ENCODE measurements around the gene PGA5. TPM values are rescaled to one million over a fixed set of nuclear protein-coding genes. Genes with fewer than 3 reads are reported as not detected.
"Not testable (repeated sequence)": the region's sequence is repeated elsewhere in the genome, so short reads cannot be mapped to it uniquely, and the experiment has no call there.

The PGA5 gene
- total and polyA plus RNA-seq, 10 of the 15 experiments (the other 5 are each of a cell fraction or from before 2014, with no cell fraction given), result not detected

DNA sequence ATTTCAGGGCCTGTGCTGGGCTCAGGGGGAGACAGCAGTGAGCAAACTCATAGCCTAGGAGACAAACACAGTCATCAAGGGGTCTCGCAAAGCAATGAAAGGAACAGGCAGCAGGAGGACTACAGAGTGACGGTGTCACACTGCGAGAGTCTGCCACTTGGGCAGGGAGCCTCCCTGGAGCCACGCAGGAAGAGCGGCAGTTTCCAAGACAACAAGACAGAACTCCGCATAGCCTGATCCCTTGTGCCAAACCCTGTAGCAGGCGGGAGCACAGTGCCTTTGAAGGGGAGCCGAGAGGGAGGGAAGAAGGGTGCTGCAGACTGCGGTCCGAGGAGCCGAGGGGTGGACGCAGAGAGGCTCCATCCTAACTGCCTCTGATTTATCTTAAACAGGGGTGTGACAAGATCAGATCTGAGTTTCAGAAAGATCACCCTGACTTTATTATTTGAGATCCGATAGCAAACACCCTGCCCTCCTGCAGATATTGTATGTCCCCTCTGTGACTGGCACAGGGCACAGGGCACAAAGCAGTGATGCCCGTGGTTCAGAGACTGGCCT is 36.4 kb upstream of the PGA5 start:
- H3K36me3 ChIP-seq (ENCODE audit: control insufficient read depth in 2 of 2, insufficient read depth in 2 of 2, low read length in 1 of 2); H3K4me1 ChIP-seq (ENCODE audit: control insufficient read depth, insufficient read depth, low read length); RAD21 ChIA-PET (ENCODE audit: unreplicated experiment); DNase-seq (ENCODE audit: low read depth, low spot score); H3K4me2 ChIP-seq (ENCODE audit: control insufficient read depth, insufficient read depth); CTCF ChIA-PET; H3K79me2 ChIP-seq (ENCODE audit: control insufficient read depth, insufficient read depth, low read length); H3K9ac ChIP-seq (ENCODE audit: control insufficient read depth, insufficient read depth, low read length); intact Hi-C loops (cut with micrococcal nuclease; ENCODE audit: unreplicated experiment); H2AFZ ChIP-seq (ENCODE audit: control insufficient read depth, low read depth, low read length); H3K4me3 ChIP-seq; H3K27me3 ChIP-seq (replicated peaks in 1 of 2; ENCODE audit: control insufficient read depth in 2 of 2, insufficient read depth in 2 of 2, low read length in 1 of 2); in situ Hi-C loops (cut with MboI); H3K9me3 ChIP-seq (replicated peaks; ENCODE audit: control insufficient read depth, insufficient read depth, low read length); H4K20me1 ChIP-seq (ENCODE audit: control insufficient read depth, insufficient read depth); SMC1A ChIA-PET (ENCODE audit: uncharacterized antibody, unreplicated experiment); H3K27ac ChIP-seq (ENCODE audit: control insufficient read depth, insufficient read depth); BruUV-seq (replicated peaks); ATAC-seq; POLR2A ChIA-PET; FAIRE-seq: not testable (repeated sequence)
- WGBS (ENCODE audit: insufficient coverage, insufficient replicate concordance, low lambda C conversion rate, missing lambda C conversion rate), result 64% methylated on average over 14 of the region's 14 CpGs

DNA sequence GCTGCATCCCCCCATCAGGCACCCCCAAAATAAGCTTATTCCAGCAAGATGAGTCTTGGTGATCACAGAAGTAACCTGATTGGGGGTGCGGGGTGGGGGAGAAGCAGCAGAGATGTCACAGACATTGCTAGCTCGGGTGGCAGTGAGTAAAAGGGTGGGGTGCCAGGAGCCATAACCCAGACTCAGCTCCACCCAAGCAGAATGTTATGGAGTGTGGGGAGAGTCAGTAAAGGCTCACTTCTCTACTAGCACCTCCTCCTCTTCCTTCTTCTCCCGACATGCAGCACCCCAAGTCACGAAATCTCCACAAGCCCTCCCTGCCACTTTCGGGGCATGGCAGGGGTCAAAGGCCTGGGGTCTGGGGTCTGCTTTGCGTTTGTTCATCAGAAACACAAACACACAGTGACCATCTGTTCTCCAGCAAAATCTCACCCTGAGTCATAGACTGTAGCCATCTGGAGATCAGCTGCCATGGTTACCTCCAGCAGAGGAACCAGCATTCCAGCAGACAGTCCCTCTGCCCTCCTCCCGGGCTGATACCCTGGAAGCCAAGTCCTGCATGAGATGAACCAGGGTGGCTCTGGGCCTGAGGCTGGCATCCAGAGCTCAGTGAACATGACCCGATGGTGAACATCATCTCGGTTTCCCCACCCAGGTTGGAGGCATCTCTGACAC is 33.2 kb upstream of the PGA5 start:
- CTCF ChIA-PET; H3K4me2 ChIP-seq (ENCODE audit: control insufficient read depth, insufficient read depth); H3K9me3 ChIP-seq (replicated peaks; ENCODE audit: control insufficient read depth, insufficient read depth, low read length); H3K36me3 ChIP-seq (ENCODE audit: control insufficient read depth in 2 of 2, insufficient read depth in 2 of 2, low read length in 1 of 2); H2AFZ ChIP-seq (ENCODE audit: control insufficient read depth, low read depth, low read length); intact Hi-C loops (cut with micrococcal nuclease; ENCODE audit: unreplicated experiment); ATAC-seq; in situ Hi-C loops (cut with MboI); H3K79me2 ChIP-seq (ENCODE audit: control insufficient read depth, insufficient read depth, low read length); BruUV-seq (replicated peaks); FAIRE-seq; H3K9ac ChIP-seq (ENCODE audit: control insufficient read depth, insufficient read depth, low read length); H3K27me3 ChIP-seq (replicated peaks in 1 of 2; ENCODE audit: control insufficient read depth in 2 of 2, insufficient read depth in 2 of 2, low read length in 1 of 2); H3K4me1 ChIP-seq (ENCODE audit: control insufficient read depth, insufficient read depth, low read length); POLR2A ChIA-PET; H3K4me3 ChIP-seq; SMC1A ChIA-PET (ENCODE audit: uncharacterized antibody, unreplicated experiment); H3K27ac ChIP-seq (ENCODE audit: control insufficient read depth, insufficient read depth); RAD21 ChIA-PET (ENCODE audit: unreplicated experiment); H4K20me1 ChIP-seq (ENCODE audit: control insufficient read depth, insufficient read depth); DNase-seq (ENCODE audit: low read depth, low spot score): not testable (repeated sequence)
- no CpG with 5 or more reads among the region's 9 CpGs for WGBS (ENCODE audit: insufficient coverage, insufficient replicate concordance, low lambda C conversion rate, missing lambda C conversion rate)

DNA sequence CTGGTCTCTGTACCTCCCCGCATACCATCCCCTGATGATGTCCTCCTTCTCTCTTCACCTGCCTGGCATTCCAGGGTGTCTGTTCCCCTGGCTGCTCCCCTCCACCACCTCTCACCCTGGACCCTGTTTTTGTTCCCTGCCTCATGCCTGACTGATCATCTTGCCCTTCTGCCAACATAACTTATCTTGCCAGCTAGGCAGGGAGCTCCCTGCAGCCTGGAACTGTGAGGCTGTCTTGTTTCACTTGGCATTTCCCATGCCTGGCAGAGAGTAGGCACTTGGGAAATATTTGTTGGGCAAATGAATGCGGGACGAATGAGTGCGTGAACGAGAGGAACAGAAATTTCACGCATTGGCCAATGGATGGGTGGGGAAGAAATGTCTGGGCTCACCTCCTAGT is 30.3 kb upstream of the PGA5 start:
- H4K20me1 ChIP-seq (ENCODE audit: control insufficient read depth, insufficient read depth); H3K4me2 ChIP-seq (ENCODE audit: control insufficient read depth, insufficient read depth); CTCF ChIA-PET; H2AFZ ChIP-seq (ENCODE audit: control insufficient read depth, low read depth, low read length); POLR2A ChIA-PET; intact Hi-C loops (cut with micrococcal nuclease; ENCODE audit: unreplicated experiment); SMC1A ChIA-PET (ENCODE audit: uncharacterized antibody, unreplicated experiment); DNase-seq (ENCODE audit: low read depth, low spot score); H3K36me3 ChIP-seq (ENCODE audit: control insufficient read depth in 2 of 2, insufficient read depth in 2 of 2, low read length in 1 of 2); H3K9ac ChIP-seq (ENCODE audit: control insufficient read depth, insufficient read depth, low read length); in situ Hi-C loops (cut with MboI); H3K27ac ChIP-seq (ENCODE audit: control insufficient read depth, insufficient read depth); BruUV-seq (replicated peaks); FAIRE-seq; H3K4me3 ChIP-seq; ATAC-seq; RAD21 ChIA-PET (ENCODE audit: unreplicated experiment); H3K79me2 ChIP-seq (ENCODE audit: control insufficient read depth, insufficient read depth, low read length); H3K4me1 ChIP-seq (ENCODE audit: control insufficient read depth, insufficient read depth, low read length); H3K27me3 ChIP-seq (replicated peaks in 1 of 2; ENCODE audit: control insufficient read depth in 2 of 2, insufficient read depth in 2 of 2, low read length in 1 of 2); H3K9me3 ChIP-seq (replicated peaks; ENCODE audit: control insufficient read depth, insufficient read depth, low read length): not testable (repeated sequence)
- no CpG with 5 or more reads among the region's 6 CpGs for WGBS (ENCODE audit: insufficient coverage, insufficient replicate concordance, low lambda C conversion rate, missing lambda C conversion rate)

DNA sequence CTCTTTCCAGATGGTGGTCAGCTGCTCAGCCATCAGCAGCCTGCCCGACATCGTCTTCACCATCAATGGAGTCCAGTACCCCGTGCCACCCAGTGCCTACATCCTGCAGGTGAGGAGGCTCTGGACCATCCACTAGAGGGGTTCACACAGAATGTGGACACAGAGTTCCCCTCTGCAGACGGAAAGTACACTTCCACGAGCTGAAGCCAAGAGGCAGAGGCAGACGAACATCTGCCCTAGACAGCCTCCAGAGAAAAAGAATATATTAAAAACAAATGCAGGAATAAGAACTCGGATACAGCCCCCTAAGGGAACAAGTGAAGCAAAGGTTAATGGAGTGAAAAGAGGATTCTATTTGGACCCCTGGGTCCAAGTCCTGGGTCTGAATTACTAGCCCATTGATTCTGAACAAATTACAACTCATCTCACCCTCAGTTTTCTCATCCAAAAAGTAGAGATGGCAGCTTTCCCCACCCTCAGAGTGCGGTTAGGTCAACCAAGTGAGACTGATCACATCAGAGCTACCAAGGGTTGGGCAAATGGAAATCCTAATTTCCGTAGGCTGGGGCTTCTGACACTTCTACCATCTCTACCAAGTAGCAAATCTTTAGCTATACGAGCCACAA is 29.5 kb upstream of the PGA5 start:
- H3K36me3 ChIP-seq (ENCODE audit: control insufficient read depth in 2 of 2, insufficient read depth in 2 of 2, low read length in 1 of 2); in situ Hi-C loops (cut with MboI); H2AFZ ChIP-seq (ENCODE audit: control insufficient read depth, low read depth, low read length); H3K4me3 ChIP-seq; H3K4me1 ChIP-seq (ENCODE audit: control insufficient read depth, insufficient read depth, low read length); H3K9me3 ChIP-seq (replicated peaks; ENCODE audit: control insufficient read depth, insufficient read depth, low read length); POLR2A ChIA-PET; H3K9ac ChIP-seq (ENCODE audit: control insufficient read depth, insufficient read depth, low read length); H3K27ac ChIP-seq (ENCODE audit: control insufficient read depth, insufficient read depth); DNase-seq (ENCODE audit: low read depth, low spot score); CTCF ChIA-PET; intact Hi-C loops (cut with micrococcal nuclease; ENCODE audit: unreplicated experiment); H3K79me2 ChIP-seq (ENCODE audit: control insufficient read depth, insufficient read depth, low read length); H3K27me3 ChIP-seq (replicated peaks in 1 of 2; ENCODE audit: control insufficient read depth in 2 of 2, insufficient read depth in 2 of 2, low read length in 1 of 2); ATAC-seq; FAIRE-seq; BruUV-seq (replicated peaks); H4K20me1 ChIP-seq (ENCODE audit: control insufficient read depth, insufficient read depth); RAD21 ChIA-PET (ENCODE audit: unreplicated experiment); SMC1A ChIA-PET (ENCODE audit: uncharacterized antibody, unreplicated experiment); H3K4me2 ChIP-seq (ENCODE audit: control insufficient read depth, insufficient read depth): not testable (repeated sequence)
- WGBS (ENCODE audit: insufficient coverage, insufficient replicate concordance, low lambda C conversion rate, missing lambda C conversion rate), result 8% methylated on average over 7 of the region's 10 CpGs
